Caco-2 (cell line): ENCODE results near the gene R3HDML. TPM values are rescaled to one million over a fixed set of nuclear protein-coding genes. Genes with fewer than 3 reads are reported as not detected.

Experiments used
- BruUV-seq: library from RNA; stranded (reverse); fragments of 400-500 nt; replicated peaks from 2 replicates; lab custom pipeline; 2021; lab: Mats Ljungman, UMichigan
- CTCF ChIA-PET: fragments of 300-600 bp; sonication (Branson Sonifier 250); formaldehyde crosslinking; loops from one replicate; lab custom pipeline; 2022; ENCODE audit warnings: antibody characterized with exemption; lab: Charles Lee
- POLR2A ChIA-PET: fragments of 300-600 bp; sonication (Branson Sonifier 250); formaldehyde crosslinking; loops from one replicate; lab custom pipeline; 2022; ENCODE audit warnings: antibody characterized with exemption; lab: Charles Lee
- DNase-seq, 2 experiments: peaks; one replicate each; pipeline versions ENCODE4 v3.0.0 to v3.0.0-alpha.2; 2020 to 2022
- H3K27me3 ChIP-seq: replicated peaks from 2 replicates; pipeline ENCODE4 v1.6.0; 2011; ENCODE audit warnings: low read length; ENCODE audit not compliant: control insufficient read depth, insufficient read depth
- H3K36me3 ChIP-seq: 2 replicates; pipeline ENCODE4 v1.5.1; 2011; ENCODE audit warnings: low read length; ENCODE audit not compliant: control insufficient read depth, insufficient read depth
- H3K4me1 ChIP-seq: fragments of 250-450 bp; sonication (Bioruptor Pico); 2 replicates; pipeline ENCODE4 v1.5.1; 2020; ENCODE audit warnings: mild to moderate bottlenecking
- H3K4me3 ChIP-seq: 2 replicates; pipeline ENCODE4 v1.5.1; 2011; ENCODE audit warnings: low read depth, mild to moderate bottlenecking, control low read depth, low read length
- H3K9me3 ChIP-seq: fragments of 250-450 bp; sonication (Bioruptor Pico); 2 replicates; pipeline ENCODE4 v1.5.1; 2020; ENCODE audit warnings: mild to moderate bottlenecking, moderate library complexity
- H3K27ac Mint-ChIP-seq: one replicate; pipeline ENCODE4 v1.8.0; 2022; ENCODE audit warnings: mixed read lengths; ENCODE audit not compliant: unreplicated experiment
- H3K27me3 Mint-ChIP-seq: one replicate; pipeline ENCODE4 v1.8.0; 2022; ENCODE audit warnings: mixed read lengths; ENCODE audit not compliant: insufficient read depth, unreplicated experiment
- H3K36me3 Mint-ChIP-seq: one replicate; pipeline ENCODE4 v1.8.0; 2022; ENCODE audit warnings: mild to moderate bottlenecking, mixed read lengths; ENCODE audit not compliant: insufficient read depth, unreplicated experiment
- H3K4me1 Mint-ChIP-seq: one replicate; pipeline ENCODE4 v1.8.0; 2022; ENCODE audit warnings: low read depth, mixed read lengths; ENCODE audit not compliant: unreplicated experiment
- H3K4me3 Mint-ChIP-seq: one replicate; pipeline ENCODE4 v1.8.0; 2022; ENCODE audit warnings: mild to moderate bottlenecking, moderate library complexity, mixed read lengths; ENCODE audit not compliant: unreplicated experiment
- H3K9me3 Mint-ChIP-seq: one replicate; pipeline ENCODE4 v1.8.0; 2022; ENCODE audit warnings: mixed read lengths; ENCODE audit not compliant: unreplicated experiment
- intact Hi-C: fragments of 100-400 bp; cut with micrococcal nuclease; formaldehyde crosslinking; loops from one replicate; pipeline ENCODE4 v1.10.0; 2022; ENCODE audit not compliant: unreplicated experiment
- total RNA-seq: library from RNA; stranded (reverse); gene quantifications from 2 replicates; pipeline ENCODE4 v1.2.3, GENCODE V29; 2022
- TF ChIP-seq, protein P1 (sequence below), 2 experiments: fragments of 200-600 bp in 1 of 2; IDR thresholded peaks; 1 replicate in 1 of 2; 2 replicates in 1 of 2; pipeline versions ENCODE4 v1.5.1 to v1.8.0; 2011 to 2022; ENCODE audit warnings: antibody characterized with exemption in 1 of 2, control low read depth in 1 of 2, inconsistent platforms in 1 of 2, low read depth in 1 of 2, low read length in 1 of 2, mild to moderate bottlenecking in 1 of 2, moderate library complexity in 1 of 2; ENCODE audit not compliant: insufficient read depth in 1 of 2, severe bottlenecking in 1 of 2, unreplicated experiment in 1 of 2

The R3HDML gene
- total RNA-seq, 1 experiment from 2014 or later: not detected

DNA sequence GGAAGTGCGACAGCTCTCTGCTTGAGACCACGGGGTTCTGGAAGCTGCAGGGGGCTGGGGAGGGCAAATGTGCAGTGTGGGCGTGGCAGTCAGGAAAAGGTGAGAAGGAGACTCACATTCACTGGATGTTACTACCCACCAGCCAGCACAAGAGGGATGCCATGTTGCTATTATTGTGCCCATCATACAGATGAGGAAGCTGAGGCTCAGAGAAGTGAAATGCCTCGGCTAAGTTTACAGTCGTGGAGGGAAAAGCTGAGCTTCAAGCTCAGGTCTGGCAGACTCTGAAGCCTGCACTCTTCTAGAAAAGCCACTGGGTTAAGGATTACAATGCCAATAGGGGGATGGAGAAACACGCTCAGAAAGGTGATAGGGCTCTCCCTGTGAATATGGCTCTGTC is 53.0 kb downstream of the R3HDML start:
- Histone ChIP-seq H3K9me3 (no peaks in the 10 kb centered on the region), H3K36me3 (peaks cover 13% of the 10 kb centered on the region), H3K27me3 (no peaks in the 10 kb centered on the region), H3K4me1 (peaks cover 59% of the 10 kb centered on the region), H3K4me3 (no peak overlapping the region)
- H3K36me3 Mint-ChIP-seq: peaks cover 75% of the 10 kb centered on the region
- intact Hi-C loops: loop anchor here (5.0 kb wide), 1 partner anchor 132 kb away; the partner anchor contains the start of gene SERINC3
- no peak overlapping the region for H3K4me3 Mint-ChIP-seq
- peak overlapping the region; percentile 18 for H3K27ac Mint-ChIP-seq
- TF ChIP-seq, protein P1, sequence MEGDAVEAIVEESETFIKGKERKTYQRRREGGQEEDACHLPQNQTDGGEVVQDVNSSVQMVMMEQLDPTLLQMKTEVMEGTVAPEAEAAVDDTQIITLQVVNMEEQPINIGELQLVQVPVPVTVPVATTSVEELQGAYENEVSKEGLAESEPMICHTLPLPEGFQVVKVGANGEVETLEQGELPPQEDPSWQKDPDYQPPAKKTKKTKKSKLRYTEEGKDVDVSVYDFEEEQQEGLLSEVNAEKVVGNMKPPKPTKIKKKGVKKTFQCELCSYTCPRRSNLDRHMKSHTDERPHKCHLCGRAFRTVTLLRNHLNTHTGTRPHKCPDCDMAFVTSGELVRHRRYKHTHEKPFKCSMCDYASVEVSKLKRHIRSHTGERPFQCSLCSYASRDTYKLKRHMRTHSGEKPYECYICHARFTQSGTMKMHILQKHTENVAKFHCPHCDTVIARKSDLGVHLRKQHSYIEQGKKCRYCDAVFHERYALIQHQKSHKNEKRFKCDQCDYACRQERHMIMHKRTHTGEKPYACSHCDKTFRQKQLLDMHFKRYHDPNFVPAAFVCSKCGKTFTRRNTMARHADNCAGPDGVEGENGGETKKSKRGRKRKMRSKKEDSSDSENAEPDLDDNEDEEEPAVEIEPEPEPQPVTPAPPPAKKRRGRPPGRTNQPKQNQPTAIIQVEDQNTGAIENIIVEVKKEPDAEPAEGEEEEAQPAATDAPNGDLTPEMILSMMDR (IDR thresholded peaks at IDR 0.05; ENCODE audit: insufficient read depth in 1 of 2, low read depth in 1 of 2, low read length in 1 of 2, severe bottlenecking in 1 of 2, unreplicated experiment in 1 of 2): no peak
- no peaks in the 10 kb centered on the region for H3K9me3 Mint-ChIP-seq
- ChIA-PET POLR2A (interaction anchor here (0.6 kb wide), 1 partner anchor 25 kb away, joined by 3 read pairs; no protein-coding TSS in a partner anchor), CTCF (interaction anchor here (0.6 kb wide), 1 partner anchor 22 kb away, joined by 3 read pairs; no protein-coding TSS in a partner anchor)
- H3K27me3 Mint-ChIP-seq: no peaks in the 10 kb centered on the region
- DNase-seq: no peak
- peaks cover 58% of the 10 kb centered on the region for H3K4me1 Mint-ChIP-seq
- no TSS peak for BruUV-seq

DNA sequence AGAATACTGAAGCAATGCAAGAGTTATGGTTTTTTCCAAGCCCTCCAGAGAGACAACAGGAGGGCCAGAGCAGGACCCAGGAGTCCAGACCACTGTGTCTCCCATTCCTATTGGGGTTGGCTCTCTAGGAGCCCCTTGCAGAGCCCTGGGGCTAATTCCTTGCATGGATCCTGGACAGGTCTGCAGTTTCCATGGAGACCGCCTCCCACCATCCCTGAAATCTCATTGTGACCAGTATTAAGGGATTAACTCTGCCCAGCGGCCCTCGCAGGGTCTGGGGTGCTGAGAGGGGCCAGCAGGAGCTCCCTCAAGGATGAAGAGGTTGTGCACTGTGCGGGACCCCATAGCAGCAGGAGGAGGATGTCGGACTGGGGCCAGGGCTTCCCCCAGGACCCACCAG is 53.4 kb downstream of the R3HDML start:
- peaks cover 61% of the 10 kb centered on the region for H3K4me1 ChIP-seq
- POLR2A ChIA-PET: interaction anchor here (0.6 kb wide), 1 partner anchor 24 kb away, joined by 3 read pairs; no protein-coding TSS in a partner anchor
- H3K36me3 Mint-ChIP-seq: peaks cover 79% of the 10 kb centered on the region
- TF ChIP-seq, protein P1 (IDR thresholded peaks at IDR 0.05; ENCODE audit: insufficient read depth in 1 of 2, low read depth in 1 of 2, low read length in 1 of 2, severe bottlenecking in 1 of 2, unreplicated experiment in 1 of 2): no peak
- intact Hi-C loops: loop anchor here (5.0 kb wide), 1 partner anchor 132 kb away; the partner anchor contains the start of gene SERINC3
- H3K9me3 Mint-ChIP-seq: no peaks in the 10 kb centered on the region
- H3K27me3 Mint-ChIP-seq: no peaks in the 10 kb centered on the region
- peaks cover 62% of the 10 kb centered on the region for H3K4me1 Mint-ChIP-seq
- H3K9me3 ChIP-seq: no peaks in the 10 kb centered on the region
- no peak for DNase-seq
- peak overlapping the region; percentile 18 for H3K27ac Mint-ChIP-seq
- H3K4me3 Mint-ChIP-seq: no peak overlapping the region
- no peaks in the 10 kb centered on the region for H3K27me3 ChIP-seq
- H3K4me3 ChIP-seq: no peak overlapping the region
- H3K36me3 ChIP-seq: peaks cover 13% of the 10 kb centered on the region
- BruUV-seq: no TSS peak
- CTCF ChIA-PET: interaction anchor here (0.6 kb wide), 1 partner anchor 21 kb away, joined by 3 read pairs; no protein-coding TSS in a partner anchor

DNA sequence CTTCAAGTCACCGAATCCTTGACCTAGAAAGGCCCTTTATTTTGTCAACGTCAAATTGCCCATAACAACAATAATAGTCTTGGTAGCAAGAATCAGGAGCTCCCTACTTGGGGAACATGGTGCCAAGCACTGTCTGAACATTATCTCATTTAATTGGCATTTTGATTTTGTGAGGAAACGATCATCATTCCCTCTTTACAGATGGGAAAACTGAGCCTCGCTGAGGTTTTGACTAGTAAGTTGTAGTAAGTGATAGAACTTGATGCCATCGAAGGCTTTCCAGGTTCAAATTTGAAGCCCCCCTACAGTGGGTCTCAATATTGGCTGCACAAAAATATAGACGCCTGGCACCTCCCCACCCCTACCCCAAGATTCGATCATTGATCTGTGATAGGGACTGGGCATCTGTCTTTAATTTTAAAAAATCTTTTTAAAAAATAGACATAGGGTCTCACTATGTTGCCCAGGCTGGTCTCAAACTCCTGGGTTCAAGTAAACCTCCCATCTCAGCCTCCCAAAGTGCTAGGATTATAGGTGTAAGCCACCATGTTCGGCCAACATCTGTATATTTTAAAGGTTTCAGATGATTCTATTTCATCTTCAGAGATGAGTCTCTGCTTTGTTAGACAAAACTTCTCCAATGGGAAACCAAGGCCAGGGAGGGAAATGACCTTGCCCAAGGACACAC is 55.4 kb downstream of the R3HDML start:
- ChIA-PET POLR2A (no interaction called here), CTCF (no interaction called here)
- H3K27ac Mint-ChIP-seq: peak overlapping the region; percentile 78
- peaks cover 68% of the 10 kb centered on the region for H3K4me1 ChIP-seq
- no peak overlapping the region for H3K4me3 Mint-ChIP-seq
- peaks cover 14% of the 10 kb centered on the region for H3K36me3 ChIP-seq
- no peaks in the 10 kb centered on the region for H3K27me3 Mint-ChIP-seq
- H3K9me3 ChIP-seq: no peaks in the 10 kb centered on the region
- intact Hi-C loops: loop anchor here (5.0 kb wide), 1 partner anchor 130 kb away; the partner anchor contains the start of gene SERINC3
- TF ChIP-seq, protein P1 (IDR thresholded peaks at IDR 0.05; ENCODE audit: insufficient read depth in 1 of 2, low read depth in 1 of 2, low read length in 1 of 2, severe bottlenecking in 1 of 2, unreplicated experiment in 1 of 2): no peak
- no peaks in the 10 kb centered on the region for H3K9me3 Mint-ChIP-seq
- peaks cover 80% of the 10 kb centered on the region for H3K36me3 Mint-ChIP-seq
- H3K4me1 Mint-ChIP-seq: peaks cover 59% of the 10 kb centered on the region
- DNase-seq: no peak
- no peak overlapping the region for H3K4me3 ChIP-seq
- no peaks in the 10 kb centered on the region for H3K27me3 ChIP-seq
- no TSS peak for BruUV-seq
